Measurements from ENCODE around the gene TADA2A.

GRCh38 chr17:37502009-37502936 is 95.6 kb downstream of the TADA2A start:
- TF ChIP-seq CTCF (conservative IDR thresholded peaks at IDR 0.05; ENCODE audit: low read length), result no peak
- no peak for TF ChIP-seq EZH2phosphoT487 (IDR thresholded peaks at IDR 0.05; ENCODE audit: borderline replicate concordance, low read depth, low read length)
